ENCODE data around the gene FMNL2.

DNA sequence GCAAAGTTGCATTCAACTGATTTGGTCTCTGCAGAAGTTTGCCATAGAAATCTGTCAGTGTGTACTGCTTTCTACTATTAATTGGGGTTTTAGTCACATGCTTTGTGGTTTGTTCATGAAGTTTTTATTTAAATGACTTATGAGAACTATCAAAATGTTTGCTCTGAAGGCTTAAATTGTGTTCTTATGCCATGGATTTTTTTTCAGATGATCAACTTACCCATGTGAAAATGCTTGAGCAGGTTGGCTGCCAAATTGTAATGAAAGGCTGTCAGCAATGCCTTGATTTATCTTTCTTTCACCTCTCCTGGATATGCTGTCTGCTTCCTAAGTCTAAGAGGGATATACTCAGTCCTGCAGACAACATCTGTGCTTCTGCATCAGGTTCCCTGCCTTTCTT is 50.7 kb downstream of the FMNL2 start:
- TF ChIP-seq CTCF (conservative IDR thresholded peaks at IDR 0.05; ENCODE audit: low read depth, low read length) (no peak), EZH2 (IDR thresholded peaks at IDR 0.05; ENCODE audit: borderline replicate concordance, low read depth, low read length, poor library complexity, severe bottlenecking) (no peak)

All from A673 (cell line).